AG08396 (cell line): ENCODE results near the gene RNPC3.

Experiments
- DNase-seq: peaks from one replicate; pipeline ENCODE4 v3.0.0; 2012; ENCODE audit warnings: low spot score, mixed read lengths

RNPC3 gene, protein sequence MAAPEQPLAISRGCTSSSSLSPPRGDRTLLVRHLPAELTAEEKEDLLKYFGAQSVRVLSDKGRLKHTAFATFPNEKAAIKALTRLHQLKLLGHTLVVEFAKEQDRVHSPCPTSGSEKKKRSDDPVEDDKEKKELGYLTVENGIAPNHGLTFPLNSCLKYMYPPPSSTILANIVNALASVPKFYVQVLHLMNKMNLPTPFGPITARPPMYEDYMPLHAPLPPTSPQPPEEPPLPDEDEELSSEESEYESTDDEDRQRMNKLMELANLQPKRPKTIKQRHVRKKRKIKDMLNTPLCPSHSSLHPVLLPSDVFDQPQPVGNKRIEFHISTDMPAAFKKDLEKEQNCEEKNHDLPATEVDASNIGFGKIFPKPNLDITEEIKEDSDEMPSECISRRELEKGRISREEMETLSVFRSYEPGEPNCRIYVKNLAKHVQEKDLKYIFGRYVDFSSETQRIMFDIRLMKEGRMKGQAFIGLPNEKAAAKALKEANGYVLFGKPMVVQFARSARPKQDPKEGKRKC

DNA sequence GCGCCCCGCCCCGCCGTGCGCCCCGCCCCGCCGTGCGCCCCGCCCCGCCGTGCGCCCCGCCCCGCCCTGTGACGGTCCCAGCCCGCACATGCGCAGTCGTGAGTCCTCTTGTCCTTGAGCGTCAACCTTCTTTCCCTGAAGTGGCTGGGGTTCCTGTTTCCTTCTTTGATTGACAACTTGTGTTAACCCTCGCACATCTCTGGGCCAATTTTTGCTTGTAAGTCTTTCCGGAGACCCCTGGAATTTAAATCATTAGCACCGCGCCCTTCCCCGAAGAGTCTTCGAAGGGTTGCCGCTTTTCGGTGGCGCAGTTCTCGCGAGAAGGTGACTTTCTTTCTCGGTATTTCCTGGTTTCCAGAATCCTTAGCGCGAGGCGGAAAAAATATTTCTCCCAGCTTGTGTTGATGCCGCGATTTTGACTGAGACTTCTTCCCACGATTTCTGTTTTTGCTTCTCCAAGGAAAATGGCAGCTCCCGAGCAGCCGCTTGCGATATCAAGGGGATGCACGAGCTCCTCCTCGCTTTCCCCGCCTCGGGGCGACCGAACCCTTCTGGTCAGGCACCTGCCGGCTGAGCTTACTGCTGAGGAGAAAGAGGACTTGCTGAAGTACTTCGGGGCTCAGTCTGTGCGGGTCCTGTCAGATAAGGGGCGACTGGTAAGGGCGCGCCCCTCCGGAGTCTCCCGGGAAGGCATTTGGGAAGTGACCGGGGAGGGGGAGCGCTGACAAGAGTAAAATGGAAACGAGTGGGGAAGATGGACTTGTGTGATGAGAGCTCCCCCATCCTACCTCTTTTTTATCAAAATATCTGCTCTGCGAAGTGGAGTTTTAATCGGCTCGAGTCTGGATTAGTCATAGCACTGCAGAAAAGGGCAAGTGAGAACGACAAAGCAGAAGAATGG lies at the start of gene RNPC3:
Gene RNPC3 (plus strand): TSS at position 93 of the 901 bp plus-strand sequence. CDS start 372 bp downstream, at position 465.
- peak; percentile 87 for DNase-seq

DNA sequence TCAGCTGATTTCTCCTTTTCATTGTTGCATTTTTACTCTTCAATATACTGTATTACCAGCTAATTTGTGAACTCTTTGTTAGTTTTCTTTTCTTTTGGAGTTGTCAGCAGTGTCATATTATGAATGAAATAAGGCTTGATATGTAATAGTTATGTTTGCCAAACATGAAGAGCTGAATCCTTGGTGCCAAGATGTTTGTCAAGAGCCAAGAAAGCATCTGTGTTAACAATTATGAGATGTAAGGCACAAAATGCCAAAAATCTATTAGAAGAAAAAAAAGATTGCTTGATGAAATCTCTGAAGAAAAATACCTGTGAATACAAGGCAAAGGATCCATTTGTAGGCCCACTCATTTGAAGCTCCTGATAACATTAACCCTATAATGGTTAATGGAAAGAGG lies 48.4 kb upstream of the RNPC3 start:
- no peak for DNase-seq

- DNase-seq, result no peak
These were observed 35.6 kb upstream of the RNPC3 start for GRCh38 chr1:103489935-103490334.

DNA sequence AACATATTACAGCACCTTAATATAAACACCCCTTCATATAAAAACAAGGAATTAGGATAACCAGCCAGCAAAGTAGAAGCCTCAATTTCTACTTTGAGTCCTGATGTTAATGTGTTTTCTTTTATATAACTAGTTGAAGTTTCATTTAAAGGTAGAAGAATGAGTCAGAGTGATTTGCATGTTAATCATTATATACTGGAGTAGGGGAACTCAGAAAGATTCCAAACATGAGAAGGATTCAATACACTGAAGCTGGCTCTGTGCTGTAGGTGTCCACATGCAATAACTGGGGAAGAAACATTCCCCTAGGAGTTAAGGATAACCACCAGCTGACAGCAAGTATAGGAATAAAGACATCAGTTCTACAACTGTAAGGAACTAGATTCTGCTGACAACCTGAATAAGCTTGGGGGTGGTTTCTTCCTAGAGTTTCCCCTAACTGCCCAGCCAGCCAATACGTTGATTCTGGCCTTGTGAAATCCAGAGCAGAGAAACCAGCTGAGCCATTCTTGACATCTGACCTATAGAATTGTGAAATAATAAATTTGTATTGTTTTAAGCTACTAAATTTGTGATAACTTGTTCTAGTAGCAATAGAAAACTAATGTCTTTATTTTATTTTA lies 33.4 kb upstream of the RNPC3 start:
- DNase-seq, result no peak

DNA sequence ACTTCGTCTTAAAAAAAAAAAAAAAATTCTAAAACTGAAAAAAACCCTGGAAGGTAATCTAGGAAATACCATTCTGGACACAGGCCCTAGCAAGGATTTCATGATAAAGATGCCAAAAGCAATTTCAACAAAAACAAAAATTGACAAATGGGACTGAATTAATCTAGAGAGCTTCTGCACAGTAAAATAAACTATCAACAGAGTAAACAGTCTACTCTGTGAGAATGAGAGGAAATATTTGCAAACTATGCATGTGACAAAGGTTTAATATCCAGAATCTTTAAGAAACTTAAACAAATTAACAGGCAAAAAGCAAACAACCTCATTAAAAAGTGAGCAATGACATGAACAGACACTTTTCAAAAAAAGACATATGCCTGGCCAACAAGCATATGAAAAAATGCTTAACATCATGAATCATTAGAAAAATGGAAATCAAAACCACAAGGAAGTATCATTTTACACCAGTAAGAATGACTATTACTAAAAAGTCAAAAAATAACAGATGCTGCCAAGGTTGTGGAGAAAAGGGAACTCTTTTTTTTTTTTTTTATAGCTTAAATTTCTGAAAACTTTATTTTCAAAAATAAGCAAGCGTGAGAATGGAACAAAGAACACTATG lies 29.4 kb upstream of the RNPC3 start:
- DNase-seq, result no peak

DNA sequence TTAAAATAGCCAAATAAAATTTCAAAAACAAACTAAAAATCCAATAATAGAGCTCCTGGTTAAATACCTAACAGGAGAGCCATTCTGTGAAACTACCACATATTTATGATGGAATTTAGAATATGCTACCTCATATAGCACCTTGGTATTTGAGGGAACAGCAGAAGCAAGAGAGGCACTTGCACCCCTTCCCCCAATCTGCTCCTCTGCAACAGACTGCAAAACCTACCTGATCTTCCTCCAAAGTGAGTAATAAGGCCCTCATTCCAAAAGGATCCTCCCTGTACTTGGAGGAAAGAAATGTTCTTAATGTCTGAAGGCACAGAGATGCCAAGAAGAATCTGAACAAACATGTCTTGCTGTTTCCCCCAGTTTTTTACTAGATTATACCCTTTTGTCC lies 28.1 kb upstream of the RNPC3 start:
- DNase-seq, result no peak

DNA sequence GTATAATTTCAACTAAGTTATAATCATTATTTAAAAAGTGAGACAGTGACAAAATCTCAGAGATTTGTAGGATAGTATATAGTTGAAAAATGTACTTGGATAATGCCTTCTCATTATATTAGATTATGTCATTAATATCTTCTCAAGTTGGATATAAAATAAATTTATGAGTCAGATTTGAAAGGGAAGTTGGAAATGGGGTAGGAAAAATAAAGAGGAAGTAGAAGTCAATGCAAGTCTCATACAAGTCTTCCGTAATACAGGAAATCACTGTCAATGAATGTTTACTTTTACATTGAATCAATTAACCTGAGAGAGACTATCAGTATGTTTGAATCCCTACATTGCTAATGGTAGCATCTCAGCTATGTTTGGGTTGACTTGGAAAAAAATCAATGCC lies 16.2 kb upstream of the RNPC3 start:
- DNase-seq, result no peak

DNA sequence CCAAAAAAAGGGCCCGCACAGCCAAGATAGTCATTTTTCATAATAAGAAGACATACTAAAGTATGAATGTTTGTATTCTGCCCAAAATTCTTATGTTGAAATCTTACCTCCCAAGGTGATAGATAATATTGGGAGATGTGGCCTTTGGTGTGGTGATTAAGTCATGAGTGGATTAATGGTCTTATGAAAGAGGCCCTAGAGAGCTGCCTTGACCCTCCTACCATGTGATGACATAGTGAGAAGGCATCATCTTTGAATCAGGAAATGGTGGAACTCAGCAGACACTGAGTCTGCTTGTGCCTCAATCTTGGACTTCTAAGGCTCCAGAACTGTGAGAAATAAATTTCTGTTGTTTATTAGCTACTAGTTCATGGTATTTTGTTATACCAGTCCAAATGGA lies 11.8 kb upstream of the RNPC3 start:
- DNase-seq, result no peak

- peak; percentile 28 for DNase-seq
These were observed 10.5 kb upstream of the RNPC3 start for GRCh38 chr1:103514920-103515503.

GRCh38 chr1:103516283-103516682 lies 9.2 kb upstream of the RNPC3 start:
- no peak for DNase-seq

DNA sequence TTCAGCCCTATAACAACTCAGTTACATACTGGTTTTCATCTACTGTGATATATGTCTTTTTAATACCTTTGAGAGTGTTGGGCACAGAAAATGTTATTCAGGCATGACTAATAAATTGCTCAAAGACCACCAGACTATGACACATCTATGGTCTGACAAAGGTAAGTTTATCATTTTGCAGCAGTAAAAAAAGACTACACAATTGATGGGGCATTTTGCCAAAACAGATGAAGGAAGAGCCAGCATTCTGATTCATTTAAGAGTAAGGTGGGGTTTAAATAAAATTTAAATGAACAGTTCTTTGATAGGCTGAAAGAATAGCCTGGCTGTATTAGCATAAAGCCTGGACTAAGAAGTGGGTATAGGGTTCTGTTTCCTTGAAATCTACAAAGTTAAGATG lies 8.8 kb upstream of the RNPC3 start:
- DNase-seq, result no peak

DNA sequence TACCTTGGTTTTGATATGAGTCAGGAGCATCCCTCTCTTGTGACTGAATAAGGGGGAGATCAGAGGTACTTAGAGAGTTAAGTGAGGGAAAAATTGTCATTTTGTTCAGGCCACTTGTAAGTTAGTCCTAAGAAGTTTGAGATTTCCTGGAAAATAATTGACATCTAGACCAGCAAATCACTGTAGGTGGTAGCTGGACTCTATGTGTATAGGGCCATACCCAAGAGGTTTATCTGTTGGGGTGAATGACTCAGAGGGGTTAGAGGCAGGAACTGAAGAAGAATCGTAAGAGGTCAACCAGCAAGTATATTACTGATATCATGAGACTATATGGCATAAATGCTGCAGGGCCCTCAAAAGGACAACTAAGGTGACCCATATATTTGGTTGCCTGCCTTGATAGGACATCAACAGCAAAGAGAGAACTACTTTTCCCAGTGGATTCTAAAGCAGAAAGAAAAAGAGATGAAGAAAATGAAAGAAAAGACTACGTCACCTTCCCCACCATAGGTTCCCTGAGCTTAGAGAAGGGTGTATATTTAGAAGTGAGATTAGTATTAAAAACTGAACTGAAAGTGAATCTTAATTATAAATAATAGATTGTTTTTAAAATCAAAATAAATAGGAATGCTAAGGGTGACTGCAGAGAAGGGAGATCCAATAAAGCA lies 8.0 kb upstream of the RNPC3 start:
- no peak for DNase-seq

DNA sequence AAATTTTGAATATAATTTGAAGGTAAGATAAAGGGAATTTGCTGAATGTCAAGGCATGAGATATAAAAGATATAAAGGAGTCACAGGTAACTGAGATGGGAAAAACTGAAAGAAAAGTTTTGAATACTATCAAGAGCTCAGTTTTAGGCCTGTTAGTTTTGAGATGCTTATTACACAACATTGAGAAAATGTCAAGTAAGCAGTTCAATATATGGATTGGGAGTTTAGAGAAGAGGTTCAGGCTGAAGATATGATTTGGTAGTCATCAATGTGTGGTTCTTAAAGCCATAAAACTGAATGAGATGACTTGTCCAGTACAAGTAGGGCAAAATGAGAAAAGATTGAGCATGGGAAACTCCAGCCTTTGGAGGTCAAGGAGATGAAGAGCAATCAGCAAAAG lies 4.7 kb upstream of the RNPC3 start:
- DNase-seq, result no peak

- DNase-seq, result no peak
These were observed 2.2 kb upstream of the RNPC3 start for GRCh38 chr1:103523346-103523745.

DNA sequence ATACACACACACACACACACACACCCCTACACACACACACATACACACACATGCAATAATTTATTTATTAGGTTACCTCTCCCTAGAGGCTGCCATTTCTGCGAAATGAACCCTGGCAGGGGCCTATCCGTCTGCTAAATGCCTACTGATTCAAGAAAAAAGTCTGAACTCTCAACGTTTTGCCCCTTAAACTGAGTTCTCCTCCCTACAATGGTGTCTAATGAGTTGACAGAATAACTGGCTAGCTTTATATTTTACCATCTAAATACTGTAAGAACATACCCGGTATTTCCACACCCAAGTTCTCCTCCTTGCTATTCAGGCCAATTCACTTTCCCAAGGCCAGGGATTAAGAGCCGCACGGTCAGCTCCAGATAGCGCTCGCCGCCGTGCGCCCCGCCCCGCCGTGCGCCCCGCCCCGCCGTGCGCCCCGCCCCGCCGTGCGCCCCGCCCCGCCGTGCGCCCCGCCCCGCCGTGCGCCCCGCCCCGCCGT lies 339 bp upstream of the RNPC3 start:
- peak; percentile 70 for DNase-seq

DNA sequence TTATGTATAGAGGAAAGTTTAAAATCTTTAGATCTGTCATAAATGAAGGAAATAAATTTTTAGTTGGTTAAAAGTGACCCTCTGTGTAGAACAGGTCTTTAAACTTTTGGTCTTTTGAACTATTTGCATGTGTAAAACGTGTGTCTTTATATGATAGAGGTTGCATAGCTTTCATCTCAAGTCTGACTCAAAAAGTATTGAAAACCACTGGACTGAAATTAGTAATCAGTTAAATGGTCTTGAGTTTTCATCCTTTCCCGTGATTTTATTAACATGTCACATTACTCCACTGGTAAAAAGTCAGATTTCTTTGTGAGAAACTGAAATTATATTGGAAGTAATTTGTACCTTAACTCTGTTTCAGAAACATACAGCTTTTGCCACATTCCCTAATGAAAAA lies 1.8 kb downstream of the RNPC3 start:
- DNase-seq, result no peak

GRCh38 chr1:103529746-103530145 lies 4.2 kb downstream of the RNPC3 start:
- DNase-seq, result no peak

GRCh38 chr1:103538226-103538625 lies 12.7 kb downstream of the RNPC3 start:
- no peak for DNase-seq

DNA sequence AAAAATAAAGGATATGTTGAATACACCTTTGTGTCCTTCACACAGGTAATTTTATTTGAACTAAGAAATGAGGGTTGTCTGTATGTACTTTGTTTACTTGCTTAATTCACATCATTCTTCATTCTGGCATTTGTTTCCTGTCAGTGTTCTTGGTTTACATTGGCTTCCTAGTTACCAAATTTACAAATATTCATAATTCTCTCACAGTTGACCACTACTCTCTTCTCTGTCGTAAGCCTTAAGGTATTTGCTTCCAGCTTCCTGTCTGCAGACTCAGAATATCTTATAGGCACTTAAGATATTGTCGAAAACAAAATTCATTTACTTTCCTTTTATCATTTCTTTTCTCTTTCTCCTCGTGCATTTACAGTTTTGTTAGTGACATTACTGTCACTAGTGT lies 15.9 kb downstream of the RNPC3 start:
- no peak for DNase-seq

DNA sequence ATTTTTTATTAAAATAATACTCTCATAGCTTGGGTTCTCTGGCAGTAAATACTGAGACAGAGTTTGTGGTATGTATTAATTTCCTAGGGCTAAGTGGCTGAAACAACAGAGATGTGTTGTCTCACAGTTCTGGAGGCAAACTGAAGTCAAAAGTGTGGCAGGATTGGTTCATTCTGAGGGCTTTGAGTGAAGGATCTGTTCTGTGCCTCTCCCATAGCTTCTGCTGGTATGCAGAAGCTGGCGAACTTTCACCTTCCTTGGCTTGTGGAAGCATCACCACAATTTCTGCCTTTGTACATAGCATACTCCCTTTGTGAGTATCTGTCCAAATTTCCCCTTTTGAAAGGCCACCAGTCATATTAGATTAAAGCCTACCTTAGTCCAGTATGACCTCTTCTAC lies 21.0 kb downstream of the RNPC3 start:
- DNase-seq, result no peak

- no peak for DNase-seq
These were observed 22.3 kb downstream of the RNPC3 start for GRCh38 chr1:103547840-103548239.
